Measurements from ENCODE around the gene GDE1. TPM values are rescaled to one million over a fixed set of nuclear protein-coding genes. Genes with fewer than 3 reads are reported as not detected.

GDE1 gene
- total RNA-seq, 1 experiment from 2014 or later = 48.7 TPM

GRCh38 chr16:19481296-19481695 is 40.6 kb downstream of the GDE1 start:
- H3K9me3 ChIP-seq = no peaks in the 10 kb centered on the region
- H3K27me3 ChIP-seq (replicated peaks; ENCODE audit: control insufficient read depth, insufficient read depth, low read length) = no peaks in the 10 kb centered on the region
- H3K4me3 ChIP-seq (ENCODE audit: low read depth, low read length) = no peak overlapping the region
- ChIA-PET CTCF (no interaction called here), POLR2A (no interaction called here)
- no peaks in the 10 kb centered on the region for H3K36me3 ChIP-seq (ENCODE audit: control insufficient read depth, insufficient read depth, low read length)
- no peak overlapping the region for H3K4me3 Mint-ChIP-seq (ENCODE audit: unreplicated experiment)
- H3K9me3 Mint-ChIP-seq (ENCODE audit: unreplicated experiment) = no peaks in the 10 kb centered on the region
- no peaks in the 10 kb centered on the region for H3K27me3 Mint-ChIP-seq (ENCODE audit: insufficient read depth, unreplicated experiment)
- no peak for TF ChIP-seq CTCF (IDR thresholded peaks at IDR 0.05; ENCODE audit: insufficient read depth in 1 of 2, low read depth in 1 of 2, low read length in 1 of 2, severe bottlenecking in 1 of 2, unreplicated experiment in 1 of 2)
- no peaks in the 10 kb centered on the region for H3K4me1 ChIP-seq
- intact Hi-C loops (cut with micrococcal nuclease; ENCODE audit: unreplicated experiment) = no loop called here
- no peaks in the 10 kb centered on the region for H3K4me1 Mint-ChIP-seq (ENCODE audit: low read depth, unreplicated experiment)
- H3K27ac Mint-ChIP-seq (ENCODE audit: unreplicated experiment) = no peak overlapping the region
- BruUV-seq (replicated peaks) = no TSS peak
- H3K36me3 Mint-ChIP-seq (ENCODE audit: insufficient read depth, unreplicated experiment) = no peaks in the 10 kb centered on the region
- DNase-seq = no peak

GRCh38 chr16:19479302-19479721 is 42.6 kb downstream of the GDE1 start:
- no peak overlapping the region for H3K27ac Mint-ChIP-seq (ENCODE audit: unreplicated experiment)
- no peak for DNase-seq
- Histone ChIP-seq H3K4me1 (no peaks in the 10 kb centered on the region), H3K4me3 (ENCODE audit: low read depth, low read length) (no peak overlapping the region), H3K9me3 (no peaks in the 10 kb centered on the region), H3K27me3 (replicated peaks; ENCODE audit: control insufficient read depth, insufficient read depth, low read length) (no peaks in the 10 kb centered on the region), H3K36me3 (ENCODE audit: control insufficient read depth, insufficient read depth, low read length) (no peaks in the 10 kb centered on the region)
- no peaks in the 10 kb centered on the region for H3K4me1 Mint-ChIP-seq (ENCODE audit: low read depth, unreplicated experiment)
- no peak overlapping the region for H3K4me3 Mint-ChIP-seq (ENCODE audit: unreplicated experiment)
- no peaks in the 10 kb centered on the region for H3K27me3 Mint-ChIP-seq (ENCODE audit: insufficient read depth, unreplicated experiment)
- no TSS peak for BruUV-seq (replicated peaks)
- H3K36me3 Mint-ChIP-seq (ENCODE audit: insufficient read depth, unreplicated experiment) = no peaks in the 10 kb centered on the region
- no peaks in the 10 kb centered on the region for H3K9me3 Mint-ChIP-seq (ENCODE audit: unreplicated experiment)
- ChIA-PET POLR2A (no interaction called here), CTCF (no interaction called here)
- TF ChIP-seq CTCF (IDR thresholded peaks at IDR 0.05; ENCODE audit: insufficient read depth in 1 of 2, low read depth in 1 of 2, low read length in 1 of 2, severe bottlenecking in 1 of 2, unreplicated experiment in 1 of 2) = no peak
- intact Hi-C loops (cut with micrococcal nuclease; ENCODE audit: unreplicated experiment) = no loop called here

DNA sequence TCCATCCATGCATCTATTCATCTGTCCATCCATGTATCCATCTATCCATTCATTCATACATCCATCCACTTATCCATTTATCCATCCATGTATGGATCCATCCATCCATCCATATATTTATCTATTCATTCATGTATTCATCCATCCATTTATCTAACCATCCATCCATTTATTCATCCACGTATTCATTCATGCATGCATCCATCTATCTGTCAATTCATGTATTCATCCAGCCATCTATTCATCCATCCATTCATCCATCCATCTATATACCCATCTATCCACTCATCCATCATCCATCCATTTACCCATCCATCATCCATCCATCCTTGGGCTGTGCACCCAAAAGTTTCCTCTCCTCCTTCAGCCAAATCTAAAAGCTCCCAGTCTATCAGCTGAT is 43.4 kb downstream of the GDE1 start:
- intact Hi-C loops (cut with micrococcal nuclease; ENCODE audit: unreplicated experiment) = no loop called here
- no peak for DNase-seq
- Histone ChIP-seq H3K4me1 (no peaks in the 10 kb centered on the region), H3K36me3 (ENCODE audit: control insufficient read depth, insufficient read depth, low read length) (no peaks in the 10 kb centered on the region), H3K9me3 (no peaks in the 10 kb centered on the region), H3K4me3 (ENCODE audit: low read depth, low read length) (no peak overlapping the region), H3K27me3 (replicated peaks; ENCODE audit: control insufficient read depth, insufficient read depth, low read length) (no peaks in the 10 kb centered on the region)
- no peaks in the 10 kb centered on the region for H3K36me3 Mint-ChIP-seq (ENCODE audit: insufficient read depth, unreplicated experiment)
- no peak overlapping the region for H3K27ac Mint-ChIP-seq (ENCODE audit: unreplicated experiment)
- no TSS peak for BruUV-seq (replicated peaks)
- TF ChIP-seq CTCF (IDR thresholded peaks at IDR 0.05; ENCODE audit: insufficient read depth in 1 of 2, low read depth in 1 of 2, low read length in 1 of 2, severe bottlenecking in 1 of 2, unreplicated experiment in 1 of 2) = no peak
- CTCF ChIA-PET = no interaction called here
- no peaks in the 10 kb centered on the region for H3K27me3 Mint-ChIP-seq (ENCODE audit: insufficient read depth, unreplicated experiment)
- no peaks in the 10 kb centered on the region for H3K4me1 Mint-ChIP-seq (ENCODE audit: low read depth, unreplicated experiment)
- H3K4me3 Mint-ChIP-seq (ENCODE audit: unreplicated experiment) = no peak overlapping the region
- POLR2A ChIA-PET = no interaction called here
- H3K9me3 Mint-ChIP-seq (ENCODE audit: unreplicated experiment) = no peaks in the 10 kb centered on the region
